ENCODE measurements around the gene GABRD.

DNA sequence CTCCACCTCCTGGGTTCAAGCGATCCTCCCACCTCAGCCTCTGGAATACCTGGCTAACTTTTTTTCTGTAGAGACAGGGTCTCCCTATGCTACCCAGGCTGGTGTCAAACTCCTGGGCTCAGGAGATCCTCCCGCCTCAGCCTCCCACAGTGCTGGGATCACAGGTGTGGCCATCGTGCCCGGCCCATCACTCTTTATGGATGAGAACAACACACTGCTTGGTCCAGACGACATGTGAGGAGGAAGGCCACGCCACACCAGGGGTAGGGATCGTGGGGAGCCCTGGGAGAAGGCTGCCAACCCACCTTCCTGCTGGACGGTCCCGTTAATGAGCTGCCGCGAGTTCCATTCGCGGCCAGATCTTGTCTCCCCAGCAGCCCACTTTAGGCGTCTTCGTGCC is 5.0 kb upstream of the GABRD start:
- no peak for TF ChIP-seq GATA1 (IDR thresholded peaks at IDR 0.05; ENCODE audit: low read depth, low read length)
- TF ChIP-seq POLR2A (IDR thresholded peaks at IDR 0.05; ENCODE audit: low read length): no peak

Data from erythroblast (primary cell).